HL-60 (cell line): ENCODE measurements around the gene RHOBTB1.

Experiments used
- DNase-seq, 2 experiments: peaks; one replicate each; pipeline ENCODE4 v3.0.0-alpha.2; 2010 to 2020; ENCODE audit warnings: low read depth in 1 of 2, low spot score in 1 of 2
- H3K27ac ChIP-seq: fragments of 250-450 bp; sonication (Bioruptor Pico); replicated peaks from 2 replicates; pipeline ENCODE4 v1.5.1; 2020; ENCODE audit warnings: mild to moderate bottlenecking, moderate library complexity
- H3K27me3 ChIP-seq: fragments of 250-450 bp; sonication (Bioruptor Pico); 2 replicates; pipeline ENCODE4 v1.5.1; 2021; ENCODE audit warnings: mild to moderate bottlenecking, moderate library complexity; ENCODE audit not compliant: insufficient read depth, poor library complexity, severe bottlenecking
- H3K4me3 ChIP-seq: replicated peaks from 2 replicates; pipeline ENCODE4 v1.5.1; 2011; ENCODE audit warnings: mild to moderate bottlenecking, control low read depth, low read length; ENCODE audit not compliant: insufficient read depth
- CTCF ChIP-seq: IDR thresholded peaks from one replicate; pipeline ENCODE4 v1.5.1; 2011; ENCODE audit warnings: low read length, control low read depth, inconsistent platforms; ENCODE audit not compliant: insufficient read depth
- GABPA ChIP-seq: IDR thresholded peaks from 2 replicates; pipeline ENCODE4 v1.6.1; 2012; ENCODE audit warnings: low read depth
- POLR2AphosphoS5 ChIP-seq: IDR thresholded peaks from 2 replicates; pipeline ENCODE4 v1.6.1; 2012; ENCODE audit warnings: low read depth
- REST ChIP-seq: IDR thresholded peaks from 2 replicates; pipeline ENCODE4 v1.6.1; 2012; ENCODE audit warnings: low read depth; ENCODE audit not compliant: insufficient replicate concordance
- SPI1 ChIP-seq: IDR thresholded peaks from 2 replicates; pipeline ENCODE4 v1.6.1; 2012; ENCODE audit warnings: low read depth, mild to moderate bottlenecking, borderline replicate concordance

Gene RHOBTB1

GRCh38 chr10:60820093-60820754, 123.8 kb downstream of the RHOBTB1 start:
- H3K27ac ChIP-seq: no peak overlapping the region
- no peaks in the 10 kb centered on the region for H3K27me3 ChIP-seq
- H3K4me3 ChIP-seq: no peak overlapping the region
- TF ChIP-seq CTCF: no peak
- TF ChIP-seq SPI1: no peak
- no peak for TF ChIP-seq GABPA
- TF ChIP-seq POLR2AphosphoS5: no peak
- no peak for TF ChIP-seq REST
- no peak for DNase-seq
